GM10266 (cell line): ENCODE measurements around the gene CRY1.

Source experiments
- DNase-seq: peaks from one replicate; pipeline ENCODE4 v3.0.0; 2012; ENCODE audit errors: extremely low spot score
- TF ChIP-seq, protein P1 (sequence below): IDR thresholded peaks from 2 replicates; pipeline ENCODE4 v1.5.1; 2012; ENCODE audit warnings: mild to moderate bottlenecking, low read depth; ENCODE audit not compliant: control insufficient read depth, insufficient read depth; ENCODE audit errors: missing control alignments

The CRY1 gene

DNA sequence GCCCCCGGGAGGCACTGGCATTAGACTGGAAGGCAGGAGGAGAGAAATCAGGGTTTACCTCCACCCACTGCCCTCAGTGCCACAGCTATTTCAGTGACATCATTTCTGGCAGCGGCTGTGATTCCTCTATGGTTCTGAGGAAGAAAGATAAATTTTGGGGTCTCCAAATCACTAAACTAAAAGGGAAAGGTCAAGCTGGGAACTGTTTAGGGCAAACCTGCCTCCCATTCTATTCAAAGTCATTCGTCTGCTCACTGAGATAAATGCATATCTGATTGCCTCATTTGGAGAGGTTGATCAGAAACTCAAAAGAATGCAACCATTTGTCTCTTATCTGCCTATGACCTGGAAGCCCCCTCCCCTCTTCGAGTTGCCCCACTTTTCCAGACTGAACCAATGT lies 14.0 kb upstream of the CRY1 start:
- TF ChIP-seq, protein P1, sequence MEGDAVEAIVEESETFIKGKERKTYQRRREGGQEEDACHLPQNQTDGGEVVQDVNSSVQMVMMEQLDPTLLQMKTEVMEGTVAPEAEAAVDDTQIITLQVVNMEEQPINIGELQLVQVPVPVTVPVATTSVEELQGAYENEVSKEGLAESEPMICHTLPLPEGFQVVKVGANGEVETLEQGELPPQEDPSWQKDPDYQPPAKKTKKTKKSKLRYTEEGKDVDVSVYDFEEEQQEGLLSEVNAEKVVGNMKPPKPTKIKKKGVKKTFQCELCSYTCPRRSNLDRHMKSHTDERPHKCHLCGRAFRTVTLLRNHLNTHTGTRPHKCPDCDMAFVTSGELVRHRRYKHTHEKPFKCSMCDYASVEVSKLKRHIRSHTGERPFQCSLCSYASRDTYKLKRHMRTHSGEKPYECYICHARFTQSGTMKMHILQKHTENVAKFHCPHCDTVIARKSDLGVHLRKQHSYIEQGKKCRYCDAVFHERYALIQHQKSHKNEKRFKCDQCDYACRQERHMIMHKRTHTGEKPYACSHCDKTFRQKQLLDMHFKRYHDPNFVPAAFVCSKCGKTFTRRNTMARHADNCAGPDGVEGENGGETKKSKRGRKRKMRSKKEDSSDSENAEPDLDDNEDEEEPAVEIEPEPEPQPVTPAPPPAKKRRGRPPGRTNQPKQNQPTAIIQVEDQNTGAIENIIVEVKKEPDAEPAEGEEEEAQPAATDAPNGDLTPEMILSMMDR, result no peak
- no peak for DNase-seq

DNA sequence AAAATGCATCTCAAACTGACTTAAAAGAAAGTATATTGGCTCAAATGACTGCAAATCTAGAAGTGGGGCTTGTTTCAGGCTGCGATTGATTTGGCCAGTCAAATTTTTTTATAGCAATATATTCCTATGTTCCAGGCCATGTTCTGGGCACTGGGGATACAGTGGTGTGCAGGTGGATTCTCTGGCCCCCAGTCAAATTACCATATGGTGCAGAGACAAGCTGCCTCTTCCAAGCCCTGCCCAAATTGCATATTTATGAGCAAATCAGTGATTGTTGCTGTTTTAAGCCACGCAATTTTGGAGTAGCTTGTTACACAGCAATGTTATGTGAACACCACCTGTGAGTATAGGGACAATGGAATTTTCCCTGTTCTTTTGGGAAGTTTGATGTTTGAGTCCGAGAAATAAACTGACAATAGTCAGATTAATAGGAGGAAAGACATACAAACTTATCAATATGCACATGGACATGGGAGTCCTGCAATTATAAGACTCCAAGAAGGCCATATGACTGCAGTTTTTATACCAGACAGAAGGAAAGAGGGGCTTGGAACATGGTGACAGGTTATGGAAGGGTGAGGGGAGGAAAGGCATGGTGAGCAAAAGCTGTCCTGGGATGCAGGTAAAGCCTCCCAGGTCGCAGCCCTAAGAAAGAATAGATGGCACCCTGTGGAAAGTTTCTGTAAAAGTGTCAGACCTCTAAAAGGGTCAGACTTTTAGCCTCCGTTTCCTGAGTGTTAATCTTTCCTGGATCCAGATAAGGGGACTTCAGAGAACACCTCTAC lies 13.1 kb upstream of the CRY1 start:
- DNase-seq, result no peak
- TF ChIP-seq, protein P1, result no peak

DNA sequence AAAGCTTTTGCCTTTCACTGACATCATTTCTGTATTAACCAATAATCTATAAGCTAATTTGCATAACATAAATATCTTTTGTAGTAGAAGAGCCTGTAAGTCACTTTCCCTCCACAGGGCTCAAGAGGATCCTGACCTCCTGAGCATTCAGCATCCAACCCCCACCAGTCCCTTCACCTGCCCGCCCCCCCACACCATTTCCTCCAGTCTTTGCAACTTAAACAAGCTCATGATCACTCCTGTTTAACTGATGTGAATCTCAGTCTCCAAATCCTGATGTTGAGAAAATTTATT lies 12.0 kb upstream of the CRY1 start:
- no peak for DNase-seq
- TF ChIP-seq, protein P1, result no peak

DNA sequence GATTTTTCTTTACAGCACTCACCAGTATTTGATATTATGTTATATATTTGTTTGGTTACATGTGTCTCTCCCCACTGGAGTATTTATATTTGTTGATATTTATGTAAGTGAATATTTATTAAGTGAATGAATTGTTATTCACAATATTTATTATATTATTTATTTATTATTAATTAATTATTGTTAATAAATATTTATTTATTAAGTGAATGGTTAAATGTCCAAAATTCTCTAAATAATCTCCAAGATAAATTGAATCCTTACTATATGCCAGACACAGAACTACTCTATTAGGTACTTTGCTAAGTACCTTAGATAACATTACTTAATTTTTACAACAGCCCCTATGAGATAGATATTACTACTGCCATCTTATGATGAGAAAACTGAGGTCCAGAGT lies 10.2 kb upstream of the CRY1 start:
- TF ChIP-seq, protein P1, result no peak

DNA sequence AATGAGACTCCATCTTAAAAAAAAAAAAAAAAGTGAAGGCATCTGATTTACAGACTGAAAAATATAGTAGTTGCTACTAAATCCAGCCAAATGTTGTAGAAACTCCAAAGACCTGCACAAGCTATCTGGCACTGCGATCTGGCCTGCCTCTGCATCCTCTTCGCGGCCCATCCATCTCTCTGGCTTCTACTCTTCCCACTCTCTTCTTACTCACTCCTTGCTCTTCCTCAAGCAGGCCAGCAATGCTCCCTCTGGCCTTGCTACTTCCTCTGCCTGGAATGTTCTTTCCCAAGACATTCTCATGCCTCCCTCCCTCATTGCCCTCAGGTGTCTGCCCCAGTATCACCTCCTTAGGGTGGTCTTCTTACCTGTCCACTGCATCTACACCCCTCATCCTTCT lies 9.7 kb upstream of the CRY1 start:
- no peak for DNase-seq
- TF ChIP-seq, protein P1, result no peak

More for the DNA sequence above, 10.2 kb upstream of the CRY1 start:
- no peak for DNase-seq

DNA sequence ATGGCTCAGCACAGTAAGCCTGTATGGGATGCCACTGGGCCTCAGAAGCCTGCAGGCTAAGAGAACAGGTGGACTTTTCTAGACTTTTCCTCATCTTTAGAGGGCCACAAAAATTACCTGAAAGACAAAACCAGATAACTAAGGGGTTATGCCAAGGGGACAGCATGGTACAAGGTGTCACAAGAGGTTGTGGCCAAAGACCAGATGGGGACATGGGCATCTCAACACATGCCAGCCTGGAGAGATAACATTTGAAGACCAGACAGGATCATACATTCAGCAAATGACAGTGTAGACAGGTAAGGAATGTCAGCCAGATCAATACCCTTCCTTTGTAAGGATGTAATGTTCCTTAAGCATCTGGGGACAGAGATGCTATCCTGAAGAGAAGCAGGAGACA lies 8.9 kb upstream of the CRY1 start:
- TF ChIP-seq, protein P1, result no peak
- no peak for DNase-seq

DNA sequence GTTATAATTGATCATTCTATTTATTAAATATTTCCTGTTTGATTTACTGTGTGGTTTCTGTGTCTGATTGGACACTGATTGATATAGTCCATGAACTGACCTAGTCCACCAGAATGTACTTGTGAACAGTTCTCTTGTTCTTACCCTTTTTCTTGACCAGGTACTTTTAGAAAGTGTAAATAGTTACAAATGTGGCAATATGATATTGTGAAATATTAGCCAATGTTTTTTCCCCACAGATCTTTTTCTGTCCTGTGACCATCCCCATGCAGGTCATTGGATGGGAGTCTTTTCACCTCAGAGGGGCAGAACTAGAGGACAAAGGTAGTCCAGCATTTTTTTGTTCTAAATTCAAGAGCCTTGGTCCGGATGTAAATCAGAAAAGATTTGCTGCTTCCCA lies 8.3 kb upstream of the CRY1 start:
- TF ChIP-seq, protein P1, result no peak
- DNase-seq, result no peak
